PC-3 (cell line): ENCODE data around the gene AK1. TPM values are rescaled to one million over a fixed set of nuclear protein-coding genes. Genes with fewer than 3 reads are reported as not detected.

Experiments used
- ATAC-seq: fragments of 200-7000 bp; cut with Tn5 transposase; 2 replicates; pipeline ENCODE4 v1.9.1; 2020; ENCODE audit warnings: mild to moderate bottlenecking, moderate library complexity
- BruUV-seq: library from RNA; stranded (reverse); fragments of 400-500 nt; replicated peaks from 2 replicates; lab custom pipeline; 2021; lab: Mats Ljungman, UMichigan
- CTCF ChIA-PET: fragments of 300-600 bp; sonication (Branson Sonifier 250); formaldehyde crosslinking; loops from one replicate; lab custom pipeline; 2022; ENCODE audit warnings: antibody characterized with exemption; lab: Charles Lee
- POLR2A ChIA-PET: fragments of 300-600 bp; sonication (Branson Sonifier 250); formaldehyde crosslinking; loops from one replicate; lab custom pipeline; 2022; ENCODE audit warnings: antibody characterized with exemption; ENCODE audit not compliant: unreplicated experiment; lab: Charles Lee
- DNase-seq: peaks from one replicate; pipeline ENCODE4 v3.0.0-alpha.2; 2015
- H2AFZ ChIP-seq: fragments of 300-600 bp; sonication (generic); 2 replicates; pipeline ENCODE4 v1.6.0; 2016; ENCODE audit warnings: antibody characterized with exemption, low read length
- H3F3A ChIP-seq: fragments of 300-600 bp; sonication (generic); one replicate; pipeline ENCODE4 v1.6.0; 2017; ENCODE audit warnings: antibody characterized with exemption, low read length, control low read depth, mild to moderate bottlenecking; ENCODE audit not compliant: unreplicated experiment
- H3K27ac ChIP-seq: fragments of 300-600 bp; sonication (generic); 2 replicates; pipeline ENCODE4 v1.5.1; 2016; ENCODE audit warnings: mild to moderate bottlenecking, low read length
- H3K27me3 ChIP-seq: fragments of 300-600 bp; sonication (generic); 2 replicates; pipeline ENCODE4 v1.6.1; 2016; ENCODE audit warnings: low read length, mixed read lengths
- H3K36me3 ChIP-seq: fragments of 300-600 bp; sonication (generic); 2 replicates; pipeline ENCODE4 v1.6.1; 2016; ENCODE audit warnings: low read depth, mixed run types, low read length, mixed read lengths
- H3K4me1 ChIP-seq: fragments of 300-600 bp; sonication (generic); 2 replicates; pipeline ENCODE4 v1.5.1; 2016; ENCODE audit warnings: low read length; ENCODE audit not compliant: insufficient read depth
- H3K4me2 ChIP-seq: fragments of 300-600 bp; sonication (generic); 2 replicates; pipeline ENCODE4 v1.6.0; 2016; ENCODE audit warnings: low read length
- H3K4me3 ChIP-seq: fragments of 300-600 bp; sonication (generic); 2 replicates; pipeline ENCODE4 v1.5.1; 2016; ENCODE audit warnings: mild to moderate bottlenecking, low read length, mixed read lengths
- H3K79me2 ChIP-seq: fragments of 300-600 bp; sonication (generic); 2 replicates; pipeline ENCODE4 v1.6.1; 2017; ENCODE audit warnings: low read length, mixed read lengths
- H3K9ac ChIP-seq: fragments of 300-600 bp; sonication (generic); 2 replicates; pipeline ENCODE4 v1.6.0; 2016; ENCODE audit warnings: mild to moderate bottlenecking, low read length
- H3K9me2 ChIP-seq: fragments of 300-600 bp; sonication (generic); replicated peaks from 2 replicates; pipeline ENCODE4 v1.6.1; 2016; ENCODE audit warnings: mixed run types, low read length, mixed read lengths
- H3K9me3 ChIP-seq: fragments of 300-600 bp; sonication (generic); 2 replicates; pipeline ENCODE4 v1.6.1; 2016; ENCODE audit warnings: low read length, mixed read lengths
- H4K20me1 ChIP-seq: fragments of 300-600 bp; sonication (generic); 2 replicates; pipeline ENCODE4 v1.6.1; 2016; ENCODE audit warnings: low read length, mixed read lengths
- CTCF ChIP-seq: fragments of 300-600 bp; sonication (generic); conservative IDR thresholded peaks from 2 replicates; pipeline ENCODE4 v1.5.1; 2017; ENCODE audit warnings: antibody characterized with exemption, low read depth, mild to moderate bottlenecking, low read length
- EZH2 ChIP-seq: fragments of 300-600 bp; sonication (generic); IDR thresholded peaks from one replicate; pipeline ENCODE4 v1.6.1; 2017; ENCODE audit warnings: antibody characterized with exemption, mild to moderate bottlenecking, low read length; ENCODE audit not compliant: unreplicated experiment
- EZH2phosphoT487 ChIP-seq: fragments of 300-600 bp; sonication (generic); IDR thresholded peaks from 2 replicates; pipeline ENCODE4 v1.6.1; 2018; ENCODE audit warnings: mild to moderate bottlenecking, antibody characterized with exemption, low read length, borderline replicate concordance
- intact Hi-C: fragments of 100-400 bp; cut with micrococcal nuclease; formaldehyde crosslinking; loops from 2 replicates; pipeline ENCODE4 v1.9.0; 2023
- total RNA-seq: library from RNA; depleted of rRNA; stranded (reverse); fragments of >200 nt; gene quantifications from 2 replicates; pipeline ENCODE4 v1.2.3, GENCODE V29; 2014

The AK1 gene
- total RNA-seq, 1 experiment from 2014 or later = 79.1 TPM

- Histone ChIP-seq H3K9me3 (no peaks in the 10 kb centered on the region), H3K9me2 (no peaks in the 10 kb centered on the region), H3K36me3 (no peaks in the 10 kb centered on the region), H3K4me2 (no peak overlapping the region), H3K79me2 (peaks cover 9% of the 10 kb centered on the region), H4K20me1 (no peaks in the 10 kb centered on the region), H3K27ac (no peak overlapping the region), H3F3A (no peaks in the 10 kb centered on the region), H3K4me3 (no peak overlapping the region), H3K27me3 (no peaks in the 10 kb centered on the region), H2AFZ (no peak overlapping the region), H3K9ac (no peak overlapping the region), H3K4me1 (peaks cover 46% of the 10 kb centered on the region)
- TF ChIP-seq EZH2phosphoT487 = no peak
- TF ChIP-seq CTCF = no peak
- ATAC-seq (no peak), DNase-seq (no peak)
- ChIA-PET CTCF (interaction anchor here (2.2 kb wide), 1 partner anchor 186 kb away, joined by 9 read pairs; the partner anchor contains the start of gene TOR2A), POLR2A (no interaction called here)
- no TSS peak for BruUV-seq
- intact Hi-C loops = loop anchor here (2.0 to 5.0 kb wide), 2 partner anchors 186 to 328 kb away; partner anchors contain the start of gene TOR2A
Measured at GRCh38 chr9:127920794-127921193, 43.3 kb upstream of the AK1 start.

GRCh38 chr9:127919253-127919815 is 41.9 kb upstream of the AK1 start:
- BruUV-seq = no TSS peak
- peak; percentile 98 for DNase-seq
- Histone ChIP-seq H2AFZ (no peak overlapping the region), H3K4me3 (no peak overlapping the region), H3F3A (no peaks in the 10 kb centered on the region), H3K9me2 (no peaks in the 10 kb centered on the region), H3K27ac (peak overlapping the region; percentile 95), H4K20me1 (no peaks in the 10 kb centered on the region), H3K36me3 (no peaks in the 10 kb centered on the region), H3K4me1 (peaks cover 53% of the 10 kb centered on the region), H3K9me3 (no peaks in the 10 kb centered on the region), H3K4me2 (peak overlapping the region; percentile 49), H3K27me3 (no peaks in the 10 kb centered on the region), H3K9ac (peak overlapping the region; percentile 65), H3K79me2 (peaks cover 19% of the 10 kb centered on the region)
- ATAC-seq = peak; percentile 66
- intact Hi-C loops = loop anchor here (5.0 to 10.0 kb wide), 2 partner anchors 42 to 345 kb away; partner anchors contain the start of gene AK1
- CTCF ChIA-PET = interaction anchor here (0.9 kb wide), 1 partner anchor 184 kb away, joined by 5 read pairs; the partner anchor contains the start of gene TOR2A
- TF ChIP-seq CTCF (no peak), EZH2 (no peak), EZH2phosphoT487 (no peak)
- POLR2A ChIA-PET = no interaction called here
